CD4-positive, alpha-beta T cell treated with Interleukin-21 for 1 hour (primary cell): ENCODE data around the gene TBC1D12.
"Not testable (repeated sequence)": the region's sequence is repeated elsewhere in the genome, so short reads cannot be mapped to it uniquely, and the experiment has no call there.

Experiments used
- DNase-seq: peaks from one replicate; pipeline ENCODE4 v3.0.0-alpha.2; 2020

The TBC1D12 gene

DNA sequence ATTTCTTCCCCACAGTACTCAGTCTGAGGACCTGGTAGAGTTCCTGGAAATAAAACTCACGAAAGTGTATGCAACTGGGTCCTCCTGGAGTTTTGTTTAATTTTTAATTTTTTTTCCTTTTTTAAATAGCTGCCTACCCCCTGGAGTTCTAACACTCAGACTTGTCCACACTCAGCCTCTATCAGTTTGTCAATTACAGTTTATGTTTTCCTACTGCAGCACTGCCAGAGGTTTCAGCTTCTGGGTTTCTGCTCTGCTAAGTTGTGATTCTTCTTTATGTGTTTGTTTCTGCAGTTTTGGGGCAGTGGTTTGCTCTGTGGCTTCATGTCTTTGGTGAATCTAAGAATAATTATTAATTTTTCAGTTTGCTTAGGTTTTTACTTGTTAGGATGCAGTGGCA is 59.2 kb downstream of the TBC1D12 start:
- DNase-seq = no peak

DNA sequence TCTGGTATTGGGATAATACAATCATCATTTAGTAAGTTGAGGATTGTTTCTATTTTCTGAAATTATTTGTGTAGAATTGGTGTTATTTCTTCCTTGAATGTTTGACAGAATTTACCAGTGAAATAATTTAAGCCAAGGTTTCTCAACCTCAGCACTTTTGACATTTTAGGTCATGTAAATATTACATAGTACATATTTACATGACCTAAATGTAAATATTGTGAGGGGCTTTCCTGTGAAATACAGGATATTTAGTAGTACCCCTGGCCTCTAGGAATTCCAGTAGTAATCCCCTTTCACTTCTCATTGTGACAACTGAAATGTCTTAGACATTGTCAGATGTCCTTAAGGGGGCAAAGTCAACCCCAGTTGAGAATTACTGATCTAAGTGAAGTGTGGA is 59.8 kb downstream of the TBC1D12 start:
- no peak for DNase-seq

DNA sequence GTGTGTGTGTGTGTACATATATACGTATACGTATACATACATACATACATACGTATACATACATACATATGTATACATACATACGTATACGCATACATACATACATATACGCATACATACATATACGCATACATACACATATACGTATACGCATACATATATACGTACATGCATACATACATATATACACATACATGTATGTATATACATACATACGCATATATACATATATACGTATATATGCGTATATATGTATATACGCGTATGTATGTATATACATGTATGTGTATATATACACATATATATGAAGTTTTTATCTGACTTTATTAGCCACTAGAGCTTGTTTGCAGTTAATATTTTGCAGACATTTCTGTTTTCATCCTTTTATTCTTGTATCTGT is 63.3 kb downstream of the TBC1D12 start:
- DNase-seq = no peak

DNA sequence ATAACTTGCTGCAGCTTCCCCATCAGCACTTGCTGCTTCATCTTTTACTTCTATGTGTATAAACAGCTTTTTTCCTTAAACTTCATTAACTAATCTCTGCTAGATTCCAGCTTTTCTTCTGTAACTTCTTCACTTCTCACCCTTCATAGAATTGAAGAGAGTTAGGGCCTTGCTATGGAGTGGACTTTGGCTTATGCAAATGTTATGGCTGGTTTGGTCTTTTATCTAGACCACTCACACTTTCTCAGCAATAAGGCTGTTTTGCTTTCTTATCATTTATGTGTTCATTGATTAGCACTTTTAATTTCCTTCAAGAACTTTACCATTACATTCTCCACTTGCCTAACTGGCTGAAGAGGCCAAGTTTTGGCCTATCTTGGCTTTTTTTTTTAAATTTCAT is 79.1 kb downstream of the TBC1D12 start:
- no peak for DNase-seq

- DNase-seq = no peak
Measured at GRCh38 chr10:94483970-94484369, 81.6 kb downstream of the TBC1D12 start.

DNA sequence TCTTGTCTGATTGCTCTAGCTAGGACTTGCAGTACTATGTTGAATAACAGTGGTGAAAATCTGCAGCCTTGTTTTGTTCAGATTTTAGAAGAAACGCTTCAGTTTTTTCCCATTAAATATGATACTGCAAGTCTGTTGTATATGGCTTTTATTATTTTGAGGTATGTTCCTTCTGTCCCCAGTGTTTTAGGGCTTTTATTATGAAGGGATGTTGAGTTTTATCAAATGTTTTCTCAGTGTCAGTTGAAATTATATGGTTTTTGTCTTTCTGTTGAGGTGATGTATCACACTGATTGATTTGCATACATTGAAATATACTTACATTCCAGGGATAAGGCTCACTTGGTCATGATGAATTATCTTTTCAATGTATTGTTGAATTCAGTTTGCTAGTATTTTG is 82.8 kb downstream of the TBC1D12 start:
- DNase-seq = no peak

DNA sequence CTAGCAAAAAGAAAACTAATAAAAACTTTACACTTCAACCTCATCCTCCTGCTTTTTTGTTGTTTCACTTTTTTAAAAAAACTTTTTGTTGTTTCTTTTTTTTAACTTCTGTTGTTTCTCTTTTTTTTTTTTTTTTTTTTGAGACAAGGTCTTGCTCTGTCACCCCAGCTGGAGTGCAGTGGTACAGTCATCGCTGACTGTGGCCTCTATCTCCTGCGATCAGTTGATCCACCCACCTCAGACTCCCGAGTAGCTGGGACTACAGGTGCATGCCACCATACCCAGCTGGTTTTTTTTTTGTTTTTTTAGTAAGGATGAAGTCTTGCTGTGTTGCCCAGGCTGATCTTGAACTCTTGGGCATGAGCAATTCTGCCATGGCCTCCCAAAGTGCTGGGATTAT is 85.2 kb downstream of the TBC1D12 start:
- no peak for DNase-seq

DNA sequence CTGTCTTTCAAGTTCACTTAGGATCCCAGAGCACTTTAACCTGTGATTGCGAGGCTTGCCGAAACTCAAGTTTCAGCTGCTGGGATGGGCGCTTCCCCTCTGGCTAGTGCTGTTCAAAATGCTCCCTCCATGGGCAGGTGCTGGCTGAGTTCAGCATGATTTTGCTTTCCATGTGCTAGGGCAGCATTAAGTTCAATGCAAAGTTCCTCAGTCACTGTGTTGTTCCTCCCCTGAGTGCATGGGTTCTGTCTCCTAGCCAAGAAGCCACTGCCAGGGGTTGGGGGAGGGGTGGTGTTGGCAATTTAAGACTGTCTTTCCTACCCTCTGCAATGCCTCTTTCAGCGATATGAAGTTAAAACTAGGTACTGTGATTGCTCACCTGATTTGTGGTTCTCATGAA is 86.8 kb downstream of the TBC1D12 start:
- no peak for DNase-seq

GRCh38 chr10:94489976-94490788 is 87.8 kb downstream of the TBC1D12 start:
- no peak for DNase-seq

GRCh38 chr10:94490789-94491039 is 88.4 kb downstream of the TBC1D12 start:
- DNase-seq = no peak

DNA sequence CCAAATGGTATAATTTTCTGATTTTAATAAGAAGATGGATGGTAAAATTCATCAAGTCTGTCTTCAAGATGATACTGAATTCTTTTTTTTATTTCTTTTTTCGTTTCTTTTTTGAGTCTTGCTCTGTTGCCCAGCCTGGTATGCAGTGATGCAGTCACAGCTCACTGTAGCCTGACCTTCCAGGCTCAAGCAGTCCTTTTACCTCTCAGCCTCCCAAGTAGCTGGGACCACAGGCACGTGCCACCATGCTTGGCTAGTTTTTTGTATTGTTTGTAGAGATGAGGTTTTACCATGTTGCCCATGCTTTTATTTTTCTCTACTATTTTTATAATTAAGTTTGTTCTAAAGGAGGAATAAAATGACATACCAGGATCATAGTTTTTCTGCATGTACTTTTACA is 91.1 kb downstream of the TBC1D12 start:
- DNase-seq = no peak

GRCh38 chr10:94496010-94496409 is 93.7 kb downstream of the TBC1D12 start:
- DNase-seq = no peak

GRCh38 chr10:94496646-94497045 is 94.3 kb downstream of the TBC1D12 start:
- DNase-seq = no peak

- DNase-seq = no peak
Measured at GRCh38 chr10:94500063-94500462, 97.7 kb downstream of the TBC1D12 start.

DNA sequence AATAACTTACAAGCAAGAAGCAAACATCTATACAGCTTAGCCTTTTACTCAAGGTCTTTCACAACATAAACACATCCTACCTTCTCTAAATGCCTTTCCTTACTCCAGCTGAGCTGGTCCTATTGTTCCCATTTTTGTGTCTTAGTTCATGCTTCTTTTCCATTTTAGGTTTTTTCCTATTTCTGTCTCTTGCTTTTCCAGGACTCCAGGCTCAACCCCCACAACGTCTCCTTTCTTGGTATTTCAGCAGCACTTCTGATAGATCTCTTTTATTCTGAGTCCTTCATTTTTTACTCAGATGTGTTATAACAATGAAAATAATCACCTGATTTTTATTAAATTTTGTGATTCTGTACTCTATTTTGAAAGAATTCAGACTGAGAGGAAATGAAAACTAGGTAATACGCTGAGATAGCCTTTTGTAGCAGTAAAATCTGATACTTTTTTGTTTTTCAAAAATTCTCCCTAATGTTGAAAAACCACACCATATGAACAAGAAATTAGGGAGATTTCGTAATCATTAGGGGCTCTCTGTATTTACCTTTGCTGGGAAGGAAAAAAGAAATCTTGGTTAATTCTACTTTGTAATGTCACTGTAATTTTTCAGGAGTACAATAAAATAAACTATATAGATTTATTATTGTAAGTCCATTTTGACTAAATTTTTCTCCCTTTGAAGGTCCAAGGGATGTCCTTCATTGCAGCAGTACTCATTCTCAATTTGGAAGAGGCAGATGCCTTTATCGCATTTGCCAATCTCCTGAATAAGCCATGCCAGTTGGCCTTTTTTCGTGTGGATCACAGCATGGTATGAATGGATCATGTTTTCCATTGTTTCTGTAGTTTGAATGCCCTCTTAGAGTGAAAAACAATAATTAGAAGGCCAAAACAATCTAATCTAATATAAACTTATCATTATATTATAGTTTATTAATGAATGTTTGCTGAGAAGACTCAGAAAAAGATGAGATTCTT is 119.2 kb downstream of the TBC1D12 start:
- no peak for DNase-seq

- no peak for DNase-seq
Measured at GRCh38 chr10:94524146-94524545, 121.8 kb downstream of the TBC1D12 start.

DNA sequence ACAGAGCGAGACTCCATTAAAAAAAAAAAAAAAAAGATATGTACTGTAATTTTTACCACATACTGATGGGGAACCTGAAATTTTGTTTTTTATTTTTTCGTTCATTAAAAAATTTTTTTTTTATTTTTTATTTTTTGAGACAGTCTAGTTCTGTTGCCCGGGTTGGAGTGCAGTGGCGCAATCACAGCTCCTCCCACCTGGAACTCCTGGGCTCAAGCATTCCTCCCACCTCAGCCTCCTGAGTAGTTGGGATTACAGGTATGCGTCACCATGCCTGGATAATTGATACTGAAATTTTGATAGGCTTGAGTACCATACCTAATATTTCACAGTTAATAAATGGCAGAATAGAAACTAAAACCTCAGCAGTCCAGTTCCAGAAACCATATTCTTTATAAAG is 122.4 kb downstream of the TBC1D12 start:
- DNase-seq = no peak

DNA sequence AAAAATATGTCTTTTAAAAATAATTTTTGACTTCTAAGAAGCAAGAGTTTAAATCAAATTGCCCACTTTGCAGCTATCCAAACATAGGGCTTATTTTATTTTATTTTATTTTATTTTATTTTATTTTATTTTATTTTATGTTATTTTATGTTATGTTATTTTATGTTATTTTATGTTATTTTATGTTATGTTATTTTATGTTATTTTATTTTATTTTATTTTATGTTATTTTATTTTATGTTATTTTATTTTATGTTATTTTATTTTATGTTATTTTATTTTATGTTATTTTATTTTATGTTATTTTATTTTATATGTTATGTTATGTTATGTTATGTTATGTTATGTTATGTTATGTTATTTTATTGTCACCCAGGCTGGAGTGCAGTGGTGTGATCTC is 129.2 kb downstream of the TBC1D12 start:
- not testable (repeated sequence) for DNase-seq

DNA sequence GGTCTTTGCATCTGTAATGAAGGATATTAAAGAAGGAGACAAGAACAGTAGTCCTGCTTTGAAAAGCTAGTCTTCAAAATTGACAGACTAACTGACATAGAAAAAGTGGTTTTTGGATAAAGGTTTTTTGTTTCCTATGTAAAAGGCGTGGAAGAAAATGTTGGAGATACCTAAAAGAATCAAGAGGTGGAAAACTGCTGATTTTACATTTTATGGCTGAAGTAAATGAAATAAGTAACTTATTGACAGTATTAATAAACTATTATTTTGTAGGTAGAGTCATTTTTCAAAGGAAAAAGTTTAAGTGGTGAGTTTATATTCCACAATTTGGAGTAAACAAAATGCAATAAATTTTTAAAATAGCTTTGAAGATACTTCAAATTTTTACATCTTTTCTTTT is 130.7 kb downstream of the TBC1D12 start:
- DNase-seq = no peak

DNA sequence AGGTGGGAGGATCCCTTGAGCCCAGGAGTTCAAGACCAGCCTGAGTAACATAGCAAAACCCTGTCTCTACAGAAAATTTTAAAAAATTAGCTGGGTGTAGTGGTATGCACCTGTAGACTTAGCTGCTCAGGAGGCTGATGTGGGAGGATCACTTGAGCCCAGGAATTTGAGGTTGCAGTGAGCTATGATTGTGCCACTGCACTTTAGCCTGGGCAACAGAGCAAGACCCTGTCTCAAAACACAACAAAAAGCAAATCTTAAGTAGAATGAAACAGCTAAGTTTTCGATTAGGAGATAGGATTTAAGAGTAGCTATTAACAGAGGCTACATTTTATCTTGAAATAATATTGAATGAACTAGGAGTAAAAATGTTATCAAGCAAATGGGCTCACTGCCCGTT is 139.9 kb downstream of the TBC1D12 start:
- not testable (repeated sequence) for DNase-seq

GRCh38 chr10:94545391-94546048 is 143.2 kb downstream of the TBC1D12 start, which contains the start of gene HELLS:
HELLS (plus strand) TSS chr10:94545788; CDS start chr10:94545922, 134 bp downstream.
- peak; percentile 82 for DNase-seq

DNA sequence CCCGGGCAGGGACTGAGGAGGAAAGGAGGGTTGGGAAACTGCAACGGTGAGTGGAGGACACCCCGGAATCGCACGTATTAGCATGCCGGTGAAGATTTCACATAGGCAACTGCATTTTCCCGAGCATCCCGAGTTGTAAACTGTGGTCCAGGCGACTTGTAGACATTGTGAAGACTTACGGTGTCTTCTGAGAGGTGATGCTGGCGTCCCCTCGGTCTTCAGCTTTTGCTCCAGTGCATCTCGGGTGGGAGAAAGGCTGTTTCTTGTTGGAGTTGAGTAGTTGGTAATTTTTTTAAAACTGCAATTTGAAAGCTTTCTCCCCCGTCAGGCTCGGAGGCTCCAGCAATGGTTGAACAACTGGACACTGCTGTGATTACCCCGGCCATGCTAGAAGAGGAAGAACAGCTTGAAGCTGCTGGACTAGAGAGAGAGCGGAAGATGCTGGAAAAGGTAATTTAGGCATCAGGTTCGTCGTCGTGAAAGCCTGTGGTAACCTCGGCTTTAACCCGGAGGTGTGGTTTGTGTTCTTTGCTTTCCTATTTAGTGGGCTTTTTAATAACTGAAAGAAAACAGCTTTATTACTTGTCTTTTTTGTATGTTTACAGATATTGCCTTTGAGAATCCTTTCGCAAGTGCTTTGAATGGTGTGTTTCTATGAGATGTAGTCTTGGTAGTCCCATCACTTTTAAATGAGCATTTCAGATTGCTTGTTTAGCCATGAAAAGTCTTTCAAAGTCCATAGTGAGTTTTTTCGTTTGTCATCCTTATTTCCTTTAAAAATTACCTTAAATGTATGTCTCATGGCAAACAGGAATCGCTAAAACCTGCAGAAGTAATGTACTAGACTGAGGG is 143.9 kb downstream of the TBC1D12 start:
- DNase-seq = peak; percentile 13

DNA sequence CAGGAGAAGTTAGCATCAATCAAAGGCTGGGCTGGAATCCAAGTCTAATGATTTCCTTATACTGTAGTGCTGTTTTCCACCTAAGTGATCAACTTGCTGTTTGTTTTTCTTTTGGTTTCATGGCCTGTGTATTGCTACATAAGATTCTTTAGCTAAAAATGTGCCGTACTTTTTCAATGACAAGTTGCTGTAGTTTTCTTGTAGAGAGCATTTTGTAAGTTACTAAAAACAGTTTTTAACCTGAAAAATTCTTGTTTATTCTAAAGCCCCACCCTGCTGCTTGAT is 144.5 kb downstream of the TBC1D12 start:
- no peak for DNase-seq
